ENCODE data around the gene TACC2. TPM values are rescaled to one million over a fixed set of nuclear protein-coding genes. Genes with fewer than 3 reads are reported as not detected.
A peak's percentile ranks its signal among the peaks of the same experiment; 100 is the strongest.

Gene TACC2, protein sequence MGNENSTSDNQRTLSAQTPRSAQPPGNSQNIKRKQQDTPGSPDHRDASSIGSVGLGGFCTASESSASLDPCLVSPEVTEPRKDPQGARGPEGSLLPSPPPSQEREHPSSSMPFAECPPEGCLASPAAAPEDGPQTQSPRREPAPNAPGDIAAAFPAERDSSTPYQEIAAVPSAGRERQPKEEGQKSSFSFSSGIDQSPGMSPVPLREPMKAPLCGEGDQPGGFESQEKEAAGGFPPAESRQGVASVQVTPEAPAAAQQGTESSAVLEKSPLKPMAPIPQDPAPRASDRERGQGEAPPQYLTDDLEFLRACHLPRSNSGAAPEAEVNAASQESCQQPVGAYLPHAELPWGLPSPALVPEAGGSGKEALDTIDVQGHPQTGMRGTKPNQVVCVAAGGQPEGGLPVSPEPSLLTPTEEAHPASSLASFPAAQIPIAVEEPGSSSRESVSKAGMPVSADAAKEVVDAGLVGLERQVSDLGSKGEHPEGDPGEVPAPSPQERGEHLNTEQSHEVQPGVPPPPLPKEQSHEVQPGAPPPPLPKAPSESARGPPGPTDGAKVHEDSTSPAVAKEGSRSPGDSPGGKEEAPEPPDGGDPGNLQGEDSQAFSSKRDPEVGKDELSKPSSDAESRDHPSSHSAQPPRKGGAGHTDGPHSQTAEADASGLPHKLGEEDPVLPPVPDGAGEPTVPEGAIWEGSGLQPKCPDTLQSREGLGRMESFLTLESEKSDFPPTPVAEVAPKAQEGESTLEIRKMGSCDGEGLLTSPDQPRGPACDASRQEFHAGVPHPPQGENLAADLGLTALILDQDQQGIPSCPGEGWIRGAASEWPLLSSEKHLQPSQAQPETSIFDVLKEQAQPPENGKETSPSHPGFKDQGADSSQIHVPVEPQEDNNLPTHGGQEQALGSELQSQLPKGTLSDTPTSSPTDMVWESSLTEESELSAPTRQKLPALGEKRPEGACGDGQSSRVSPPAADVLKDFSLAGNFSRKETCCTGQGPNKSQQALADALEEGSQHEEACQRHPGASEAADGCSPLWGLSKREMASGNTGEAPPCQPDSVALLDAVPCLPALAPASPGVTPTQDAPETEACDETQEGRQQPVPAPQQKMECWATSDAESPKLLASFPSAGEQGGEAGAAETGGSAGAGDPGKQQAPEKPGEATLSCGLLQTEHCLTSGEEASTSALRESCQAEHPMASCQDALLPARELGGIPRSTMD (N-terminal part only)
- 100 to 1,000 TPM; 266 to 451 (median 378) TPM for total RNA-seq
- 100 to 1,000 TPM in 1 of 2 donors, 10 to 100 TPM in 1; 68.1 to 314 TPM for polyA plus RNA-seq
- long read RNA-seq, donor 1, partial matches to known transcripts, result 113 of 137 reads
- long read RNA-seq, donor 1, other reads (novel, unspliced or antisense), result 20 of 137 reads
- long read RNA-seq, donor 2, transcript TACC2-205 (13 exons, 3,281 nt), result major isoform, 5 of 149 reads
- long read RNA-seq, donor 2, partial matches to known transcripts, result 99 of 149 reads
- long read RNA-seq, donor 2, other reads (novel, unspliced or antisense), result 45 of 149 reads
- long read RNA-seq, donor 3, transcript TACC2-205 (13 exons, 3,281 nt), result major isoform, 7 of 290 reads
- long read RNA-seq, donor 3, partial matches to known transcripts, result 203 of 290 reads
- long read RNA-seq, donor 3, other reads (novel, unspliced or antisense), result 79 of 290 reads

DNA sequence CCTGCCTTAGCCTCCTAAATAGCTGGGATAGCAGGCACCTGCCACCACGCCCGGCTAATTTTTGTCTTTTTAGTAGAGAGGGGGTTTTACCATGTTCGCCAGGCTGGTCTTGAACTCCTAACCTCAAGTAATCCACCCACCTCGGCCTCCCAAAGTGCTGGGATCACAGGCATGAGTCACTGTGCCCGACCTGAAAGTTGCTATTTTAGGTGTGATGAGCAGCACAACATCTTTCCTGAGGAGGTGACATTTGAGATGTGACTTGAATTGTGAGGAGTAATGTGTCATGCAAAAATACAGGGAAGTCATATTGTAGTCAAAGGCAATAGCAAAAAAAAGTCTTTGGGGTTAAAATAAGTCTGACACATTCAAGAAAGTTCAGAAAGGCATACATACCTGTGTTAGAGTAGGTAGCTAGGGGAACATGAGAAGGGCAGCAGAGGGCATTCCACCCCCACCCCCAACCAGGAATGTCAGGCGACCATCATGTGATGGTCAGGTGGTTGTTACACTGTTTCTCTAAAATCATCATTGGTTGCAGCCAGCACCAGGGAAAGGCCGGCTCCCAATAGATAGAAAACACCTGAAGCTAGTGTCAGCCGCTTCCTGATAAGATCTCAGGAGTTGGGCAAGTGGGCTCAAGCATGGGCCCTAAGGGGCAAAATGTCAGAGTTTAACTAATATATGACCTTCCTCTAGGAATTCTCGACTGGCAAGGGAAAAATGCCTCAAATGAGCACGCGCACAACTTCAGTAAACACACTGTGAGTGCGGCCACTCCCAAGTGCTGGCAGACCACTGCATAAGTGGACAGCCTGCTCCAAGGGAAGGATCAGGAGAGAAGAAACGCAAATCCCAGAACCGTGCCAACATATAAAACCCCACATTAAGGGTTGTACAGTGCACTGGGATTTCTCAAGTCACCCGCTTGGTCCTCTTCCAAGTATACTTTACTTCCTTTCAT is at the start of gene TACC2:
TACC2 (plus strand) TSS at position 803 of the 964 bp plus-strand sequence. CDS start 32,819 bp downstream, outside the sequence.
- intact Hi-C loops (cut with DNase I), result loop anchor here in 1 of 10 donors (5.0 kb wide), 1 partner anchor 54 kb away; no protein-coding TSS in a partner anchor

DNA sequence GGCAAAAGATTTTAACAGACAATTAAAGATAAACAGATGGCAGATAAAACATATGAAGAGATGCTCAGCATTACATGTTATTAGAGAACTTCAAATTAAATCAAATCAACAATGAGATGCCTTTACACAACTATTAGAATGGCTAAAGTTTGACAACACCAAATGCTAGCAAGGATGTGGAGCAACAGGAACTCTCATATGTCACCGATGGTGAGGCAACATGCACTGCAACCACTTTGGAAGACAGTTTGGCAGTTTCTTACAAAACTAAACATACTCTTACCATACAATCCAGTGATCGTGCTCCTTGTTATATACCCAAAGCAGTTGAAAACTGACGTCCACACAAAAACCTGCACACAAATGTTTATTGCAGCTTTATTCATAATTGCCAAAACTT is 47.4 kb upstream of the TACC2 start:
- no peaks in the 10 kb centered on the region for H3K9me3 ChIP-seq
- intact Hi-C loops (cut with DNase I), result no loop called here
- H3K27me3 ChIP-seq, result no peaks in the 10 kb centered on the region
- WGBS, 2 donors, result 78 to 96% methylated on average over 3 of the region's 3 CpGs
- H3K4me1 ChIP-seq, result peaks cover 0 to 18% (median 12%) of the 10 kb centered on the region in 9 donors
- H3K4me3 ChIP-seq, result no peak overlapping the region
- H3K27ac ChIP-seq, result no peak overlapping the region
- no peak for ATAC-seq
- DNase-seq, result no peak
- no peaks in the 10 kb centered on the region for H3K36me3 ChIP-seq
- TF ChIP-seq, protein P1, sequence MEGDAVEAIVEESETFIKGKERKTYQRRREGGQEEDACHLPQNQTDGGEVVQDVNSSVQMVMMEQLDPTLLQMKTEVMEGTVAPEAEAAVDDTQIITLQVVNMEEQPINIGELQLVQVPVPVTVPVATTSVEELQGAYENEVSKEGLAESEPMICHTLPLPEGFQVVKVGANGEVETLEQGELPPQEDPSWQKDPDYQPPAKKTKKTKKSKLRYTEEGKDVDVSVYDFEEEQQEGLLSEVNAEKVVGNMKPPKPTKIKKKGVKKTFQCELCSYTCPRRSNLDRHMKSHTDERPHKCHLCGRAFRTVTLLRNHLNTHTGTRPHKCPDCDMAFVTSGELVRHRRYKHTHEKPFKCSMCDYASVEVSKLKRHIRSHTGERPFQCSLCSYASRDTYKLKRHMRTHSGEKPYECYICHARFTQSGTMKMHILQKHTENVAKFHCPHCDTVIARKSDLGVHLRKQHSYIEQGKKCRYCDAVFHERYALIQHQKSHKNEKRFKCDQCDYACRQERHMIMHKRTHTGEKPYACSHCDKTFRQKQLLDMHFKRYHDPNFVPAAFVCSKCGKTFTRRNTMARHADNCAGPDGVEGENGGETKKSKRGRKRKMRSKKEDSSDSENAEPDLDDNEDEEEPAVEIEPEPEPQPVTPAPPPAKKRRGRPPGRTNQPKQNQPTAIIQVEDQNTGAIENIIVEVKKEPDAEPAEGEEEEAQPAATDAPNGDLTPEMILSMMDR (IDR thresholded peaks at IDR 0.05), result no peak

More for the DNA sequence above, at the start of gene TACC2:
- H3K4me1 ChIP-seq, result peaks cover 0 to 19% (median 9%) of the 10 kb centered on the region in 9 donors
- H3K9me3 ChIP-seq, result peaks cover 0 to 24% (median 8%) of the 10 kb centered on the region in 11 donors
- no peaks in the 10 kb centered on the region for H3K36me3 ChIP-seq
- TF ChIP-seq, protein P1 (IDR thresholded peaks at IDR 0.05), result no peak
- H3K27me3 ChIP-seq, result no peaks in the 10 kb centered on the region
- H3K4me3 ChIP-seq, result no peak within 1 kb of the TSS
- DNase-seq (no peak), ATAC-seq (peak in 2 of 8 donors; percentile 24 to 76)
- peak within 1 kb of the TSS in 8 of 10 donors; percentile 0 to 62 (median 36) for H3K27ac ChIP-seq
- WGBS, 2 donors, result 82 to 87% methylated on average over 15 of the region's 15 CpGs

DNA sequence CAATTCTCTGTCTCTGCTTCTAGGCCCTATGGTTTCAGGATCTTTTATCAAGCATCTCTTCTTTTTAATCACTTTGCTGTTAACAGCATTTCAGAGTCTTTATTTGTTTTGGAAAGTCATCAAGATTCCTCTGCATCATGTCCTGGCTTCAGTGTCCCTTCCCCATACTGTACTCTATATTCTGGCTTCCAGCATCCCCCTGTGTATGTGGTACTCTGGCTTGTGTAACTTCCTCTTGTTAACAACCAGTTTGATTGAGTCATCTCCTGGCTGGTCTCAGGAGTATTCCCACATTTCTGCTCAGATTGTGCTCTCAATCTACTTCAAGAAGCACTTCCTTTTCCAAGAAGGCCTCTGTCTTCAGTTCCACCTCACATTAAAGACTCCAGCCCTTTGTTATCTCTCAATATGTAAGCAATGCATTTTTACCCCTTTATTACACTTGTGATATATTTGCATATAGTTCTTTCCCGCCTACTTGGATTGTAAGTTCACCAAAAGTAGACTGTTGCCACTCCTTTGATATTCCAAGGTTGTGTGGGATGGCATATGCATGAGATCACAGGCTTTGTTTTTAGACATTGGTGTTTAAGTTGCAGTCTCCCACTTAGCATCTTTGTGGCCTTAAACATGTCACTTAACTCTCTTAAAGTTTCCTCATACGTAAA is 46.1 kb upstream of the TACC2 start:
- 72 to 84% methylated on average over 2 of the region's 2 CpGs for WGBS, 2 donors
- ATAC-seq, result peak; percentile 73 to 98 (median 92)
- H3K4me1 ChIP-seq, result peaks cover 0 to 18% (median 12%) of the 10 kb centered on the region in 9 donors
- DNase-seq, result peak in 1 of 2 donors; percentile 50
- no peaks in the 10 kb centered on the region for H3K36me3 ChIP-seq
- H3K27ac ChIP-seq, result peak overlapping the region in 7 of 10 donors; percentile 3 to 67 (median 31)
- no peaks in the 10 kb centered on the region for H3K27me3 ChIP-seq
- intact Hi-C loops (cut with DNase I), result no loop called here
- H3K4me3 ChIP-seq, result no peak overlapping the region
- TF ChIP-seq, protein P1 (IDR thresholded peaks at IDR 0.05), result no peak
- H3K9me3 ChIP-seq, result no peaks in the 10 kb centered on the region
